GM12878 (cell line): ENCODE data around the gene MPC1. TPM values are rescaled to one million over a fixed set of nuclear protein-coding genes. Genes with fewer than 3 reads are reported as not detected.

Experiments
- ATAC-seq: fragments of 200-7000 bp; cut with Tn5 transposase; 3 replicates; pipeline ENCODE4 v1.9.1; 2020; ENCODE audit warnings: mild to moderate bottlenecking, moderate library complexity
- BruUV-seq: library from RNA; stranded (reverse); fragments of 400-500 nt; replicated peaks from 2 replicates; lab custom pipeline; 2021; lab: Mats Ljungman, UMichigan
- CTCF ChIA-PET: fragments of 300-600 bp; sonication (Branson Sonifier 250); formaldehyde crosslinking; extraction: SDS; loops from one replicate; lab custom pipeline; 2021; ENCODE audit warnings: inconsistent platforms; lab: Yijun Ruan, JAX
- POLR2A ChIA-PET: fragments of 350-600 bp; formaldehyde crosslinking; extraction: SDS; loops from one replicate; lab custom pipeline; 2021; ENCODE audit warnings: inconsistent platforms; lab: Charles Lee
- RAD21 ChIA-PET: fragments of 300-600 bp; sonication (Branson Sonifier 250); formaldehyde crosslinking; loops from one replicate; lab custom pipeline; 2023; ENCODE audit warnings: antibody characterized with exemption; ENCODE audit not compliant: unreplicated experiment; lab: Charles Lee
- SMC1A ChIA-PET: fragments of 300-600 bp; sonication (Branson Sonifier 250); formaldehyde crosslinking; loops from one replicate; lab custom pipeline; 2023; ENCODE audit not compliant: unreplicated experiment, uncharacterized antibody; lab: Charles Lee
- DNase-seq: peaks from one replicate; pipeline ENCODE4 v3.0.0-alpha.2; 2011; ENCODE audit warnings: low read depth, low spot score
- FAIRE-seq: peaks from 3 replicates; lab custom pipeline; 2011; peaks lifted over from hg19 to GRCh38; lab: Jason Lieb, UNC
- H2AFZ ChIP-seq: 2 replicates; pipeline ENCODE4 v1.6.0; 2011; ENCODE audit warnings: low read depth, low read length, control low read depth; ENCODE audit not compliant: control insufficient read depth
- H3K27ac ChIP-seq: 2 replicates; pipeline ENCODE4 v1.5.1; 2011; ENCODE audit warnings: control low read depth; ENCODE audit not compliant: control insufficient read depth, insufficient read depth
- H3K27me3 ChIP-seq, 2 experiments: replicated peaks in 1 of 2; 2 replicates each; pipeline versions ENCODE4 v1.6.0 to v1.6.1; 2011; ENCODE audit warnings: low read length in 1 of 2; ENCODE audit not compliant: control insufficient read depth in 2 of 2, insufficient read depth in 2 of 2
- H3K36me3 ChIP-seq, 2 experiments: 2 replicates each; pipeline ENCODE4 v1.5.1; 2011; ENCODE audit warnings: low read length in 1 of 2; ENCODE audit not compliant: control insufficient read depth in 2 of 2, insufficient read depth in 2 of 2
- H3K4me1 ChIP-seq: 2 replicates; pipeline ENCODE4 v1.6.1; 2011; ENCODE audit warnings: mild to moderate bottlenecking, low read length, moderate library complexity, mixed read lengths; ENCODE audit not compliant: control insufficient read depth, insufficient read depth
- H3K4me2 ChIP-seq: 2 replicates; pipeline ENCODE4 v1.6.0; 2011; ENCODE audit warnings: control low read depth; ENCODE audit not compliant: control insufficient read depth, insufficient read depth
- H3K4me3 ChIP-seq: fragments of 200-600 bp; sonication (generic); 2 replicates; pipeline ENCODE4 v1.5.1; 2016
- H3K79me2 ChIP-seq: 2 replicates; pipeline ENCODE4 v1.6.0; 2011; ENCODE audit warnings: low read length; ENCODE audit not compliant: control insufficient read depth, insufficient read depth
- H3K9ac ChIP-seq: 2 replicates; pipeline ENCODE4 v1.8.0; 2011; ENCODE audit warnings: low read length, control low read depth, mixed read lengths; ENCODE audit not compliant: control insufficient read depth, insufficient read depth
- H3K9me3 ChIP-seq: replicated peaks from 3 replicates; pipeline ENCODE4 v1.5.1; 2011; ENCODE audit warnings: mild to moderate bottlenecking, low read length; ENCODE audit not compliant: control insufficient read depth, insufficient read depth
- H4K20me1 ChIP-seq: 2 replicates; pipeline ENCODE4 v1.6.0; 2011; ENCODE audit not compliant: control insufficient read depth, insufficient read depth
- KLF5 ChIP-seq: fragments of 450-650 bp; IDR thresholded peaks from 2 replicates; pipeline ENCODE4 v1.6.1; 2014; ENCODE audit warnings: mild to moderate bottlenecking; ENCODE audit not compliant: partially characterized antibody
- PRDM15 ChIP-seq: fragments of 450-650 bp; formaldehyde crosslinking; IDR thresholded peaks from 2 replicates; pipeline ENCODE4 v1.4.0; 2020; ENCODE audit warnings: mild to moderate bottlenecking, moderate library complexity
- WGBS: methylation state at CpG from one replicate; pipeline ENCODE4 v1.1.6; 2016; ENCODE audit warnings: low lambda C conversion rate; ENCODE audit not compliant: insufficient replicate concordance, insufficient coverage; ENCODE audit errors: missing lambda C conversion rate; 5-methylcytosine and 5-hydroxymethylcytosine counted together
- in situ Hi-C: fragments of 300-500 bp; cut with MboI; formaldehyde crosslinking; loops from 9 replicates; pipeline ENCODE4 v1.14.3; 2018; ENCODE audit warnings: mixed read lengths
- intact Hi-C: fragments of 100-400 bp; cut with micrococcal nuclease; formaldehyde crosslinking; loops from one replicate; pipeline ENCODE4 v1.14.2; 2022; ENCODE audit not compliant: unreplicated experiment
- polyA plus RNA-seq, 11 experiments: library from polyadenylated mRNA; depleted of rRNA in 4 of 11; unstranded in 6 of 11; stranded (reverse) in 5 of 11; fragments of >200 nt; fragmentation: Nextera tagmentation in 4 of 11; fragmentation: Illumina TruSeq in 1 of 11; extraction: Ambion mirVana in 4 of 11; extraction: Trizol in 1 of 11; gene quantifications; 1 replicate in 1 of 11; 2 replicates in 10 of 11; pipeline versions ENCODE4 v1.2.1 to v1.2.3, GENCODE V29; 2011 to 2016; ENCODE audit warnings: inconsistent platforms in 2 of 11, missing spikeins in 2 of 11, low read depth in 1 of 11
- total RNA-seq, 4 experiments: library from RNA; depleted of rRNA in 3 of 4; stranded (reverse); fragments of >200 nt in 3 of 4; fragmentation: Illumina TruSeq in 1 of 4; extraction: Trizol in 1 of 4; gene quantifications; 2 replicates each; pipeline versions ENCODE4 v1.2.1 to v1.2.3, GENCODE V29; 2013 to 2021

The MPC1 gene
- total and polyA plus RNA-seq, 10 of the 15 experiments (the other 5 are each of a cell fraction or from before 2014, with no cell fraction given) = 53.2 to 177 (median 78.8) TPM

GRCh38 chr6:166344240-166344639 lies 38.5 kb downstream of the MPC1 start:
- intact Hi-C loops = loop anchor here (10.0 kb wide), 1 partner anchor 811 kb away; the partner anchor contains the start of gene GPR31
- no peak overlapping the region for H3K4me3 ChIP-seq
- H3K9ac ChIP-seq = no peak overlapping the region
- no peak overlapping the region for H3K4me2 ChIP-seq
- H3K27me3 ChIP-seq = no peaks in the 10 kb centered on the region
- 93% methylated on average over 8 of the region's 8 CpGs for WGBS
- no peak overlapping the region for H3K27ac ChIP-seq
- DNase-seq (no peak), ATAC-seq (no peak), FAIRE-seq (no peak)
- ChIA-PET SMC1A (interaction anchor here (0.8 to 3.0 kb wide), 4 partner anchors 8 to 68 kb away, joined by 4 to 18 read pairs (median 4); no protein-coding TSS in a partner anchor), POLR2A (interaction anchor here (1.2 to 1.9 kb wide), 2 partner anchors 19 to 36 kb away, joined by 3 to 6 read pairs; no protein-coding TSS in a partner anchor), CTCF (interaction anchor here (0.5 to 2.7 kb wide), 3 partner anchors 10 to 37 kb away, joined by 3 to 21 read pairs (median 4); no protein-coding TSS in a partner anchor), RAD21 (interaction anchor here (0.6 to 1.0 kb wide), 2 partner anchors 21 to 37 kb away, joined by 3 read pairs; no protein-coding TSS in a partner anchor)
- in situ Hi-C loops = no loop called here
- 0 out of 2 replicates have a peak, but pooled peaks cover 3% of the 10 kb centered on the region for H4K20me1 ChIP-seq
- peaks cover 3% of the 10 kb centered on the region; the same call in 1 of the 2 replicates for H3K4me1 ChIP-seq
- H2AFZ ChIP-seq = no peak overlapping the region
- H3K79me2 ChIP-seq = peaks cover 41% of the 10 kb centered on the region
- no peak for TF ChIP-seq KLF5
- TF ChIP-seq PRDM15 (CRISPR knock-in tag) = no peak
- H3K36me3 ChIP-seq = peaks cover 0 to 11% of the 10 kb centered on the region in 2 experiments; a peak in 2 of 4 replicates
- no peaks in the 10 kb centered on the region for H3K9me3 ChIP-seq
- no TSS peak for BruUV-seq
